Activated CD4-positive, alpha-beta T cell treated with anti-CD3 and anti-CD28 coated beads for 48 hours (primary cell): ENCODE data around the gene OPN4.

Experiments
- DNase-seq: peaks from one replicate; pipeline ENCODE4 v3.0.0-alpha.2; 2020

OPN4 gene

GRCh38 chr10:86681722-86682386 lies 27.5 kb downstream of the OPN4 start:
- no peak for DNase-seq

GRCh38 chr10:86682675-86683074 lies 28.3 kb downstream of the OPN4 start:
- DNase-seq, result no peak

- no peak for DNase-seq
These were observed 30.2 kb downstream of the OPN4 start for GRCh38 chr10:86684331-86685097.

- DNase-seq, result no peak
These were observed 31.1 kb downstream of the OPN4 start for GRCh38 chr10:86685416-86685815.

- no peak for DNase-seq
These were observed 31.7 kb downstream of the OPN4 start for GRCh38 chr10:86685893-86686632.

GRCh38 chr10:86686972-86687371 lies 32.6 kb downstream of the OPN4 start:
- DNase-seq, result no peak

GRCh38 chr10:86687750-86688149 lies 33.4 kb downstream of the OPN4 start:
- no peak for DNase-seq

- DNase-seq, result peak; percentile 65
These were observed 34.1 kb downstream of the OPN4 start for GRCh38 chr10:86688398-86688921.

- no peak for DNase-seq
These were observed 34.8 kb downstream of the OPN4 start for GRCh38 chr10:86689146-86689545.

GRCh38 chr10:86690231-86690630 lies 35.9 kb downstream of the OPN4 start:
- no peak for DNase-seq

- no peak for DNase-seq
These were observed 36.3 kb downstream of the OPN4 start for GRCh38 chr10:86690657-86691084.

GRCh38 chr10:86691333-86692022 lies 37.1 kb downstream of the OPN4 start:
- DNase-seq, result no peak

- DNase-seq, result no peak
These were observed 37.7 kb downstream of the OPN4 start for GRCh38 chr10:86692023-86692514.

GRCh38 chr10:86692664-86693063 lies 38.3 kb downstream of the OPN4 start:
- no peak for DNase-seq

GRCh38 chr10:86693275-86693674 lies 38.9 kb downstream of the OPN4 start:
- DNase-seq, result no peak

GRCh38 chr10:86693721-86694369 lies 39.5 kb downstream of the OPN4 start:
- DNase-seq, result peak; percentile 60

GRCh38 chr10:86698207-86698940 lies 44.0 kb downstream of the OPN4 start:
- no peak for DNase-seq

GRCh38 chr10:86699125-86699524 lies 44.8 kb downstream of the OPN4 start:
- DNase-seq, result no peak

- no peak for DNase-seq
These were observed 45.2 kb downstream of the OPN4 start for GRCh38 chr10:86699541-86699940.

GRCh38 chr10:86699991-86700840 lies 45.9 kb downstream of the OPN4 start:
- no peak for DNase-seq
